GM18511 (cell line): ENCODE data around the gene JKAMP.

Experiments
- ATAC-seq: cut with Tn5 transposase; IDR thresholded peaks from one replicate; pipeline ENCODE4 v1.9.1; 2021; ENCODE audit warnings: mild to moderate bottlenecking, moderate library complexity; ENCODE audit not compliant: unreplicated experiment

The JKAMP gene

DNA sequence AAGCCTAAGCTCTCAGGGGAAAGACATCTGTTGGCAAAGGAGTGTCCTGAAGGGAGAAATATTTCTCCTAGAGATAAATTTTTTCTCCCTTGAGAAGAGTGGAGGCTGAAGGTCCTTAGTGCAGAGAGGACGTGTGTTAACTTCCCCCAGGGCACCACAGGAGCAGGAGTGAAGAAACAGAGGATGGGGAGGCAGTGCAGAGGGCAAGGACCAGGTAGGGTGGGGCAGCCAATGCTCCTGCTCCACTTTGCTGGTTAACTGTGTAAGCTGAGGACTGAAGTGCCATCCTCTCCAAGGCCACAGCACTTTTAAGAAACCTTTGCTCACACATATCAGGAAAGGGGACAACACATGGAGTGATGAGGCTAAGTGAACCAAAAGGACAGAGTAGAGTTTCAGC is 4.2 kb upstream of the JKAMP start:
- no peak for ATAC-seq

DNA sequence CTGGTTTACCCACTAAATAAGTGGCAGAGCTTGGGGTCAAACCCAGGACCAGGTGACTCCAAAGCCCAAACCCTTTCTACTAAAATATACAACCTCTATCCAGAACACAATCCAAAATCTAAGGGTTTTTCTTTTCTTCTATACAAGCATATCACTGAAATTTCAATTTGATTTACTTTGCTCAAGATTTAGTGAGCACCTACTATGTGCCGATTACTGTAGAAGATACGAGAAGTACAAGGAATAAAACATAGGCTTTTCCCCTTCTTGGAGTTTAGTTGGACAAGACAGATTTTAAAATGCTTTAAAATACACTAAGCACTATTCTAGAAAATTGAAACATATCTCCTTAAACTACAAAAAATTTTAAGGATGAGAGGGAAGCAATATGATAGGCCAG is 2.9 kb upstream of the JKAMP start:
- no peak for ATAC-seq

DNA sequence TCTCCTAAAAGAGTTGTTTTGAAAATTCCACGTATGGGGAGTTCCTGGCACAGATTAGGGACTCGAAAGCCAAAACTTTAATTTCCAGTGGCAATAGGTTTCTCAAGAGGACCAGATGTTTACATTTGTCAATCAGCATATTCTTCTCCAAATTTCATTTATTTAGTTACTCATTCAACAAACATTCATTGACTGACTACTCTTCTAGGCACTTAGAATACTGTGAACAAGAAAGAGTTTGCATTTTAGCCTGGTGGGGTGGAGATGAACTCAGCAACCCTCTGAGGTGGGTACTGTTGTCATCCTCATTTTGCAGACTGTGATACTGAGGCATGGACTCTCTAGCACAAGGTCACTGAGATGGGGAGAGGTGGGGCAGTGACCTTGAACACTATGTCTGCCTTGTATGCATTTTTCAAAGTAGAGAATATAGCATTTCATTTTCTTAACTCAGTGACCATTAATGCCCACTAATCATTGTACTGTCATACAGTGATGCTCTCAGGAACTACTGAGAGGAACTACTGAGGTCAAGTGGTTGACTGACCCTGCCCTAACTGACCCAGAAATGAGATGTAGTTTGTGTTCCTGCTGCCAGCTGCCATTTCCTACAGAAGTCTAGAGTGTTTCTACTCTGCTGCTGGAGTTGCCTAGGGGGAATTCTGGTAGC is 2.3 kb upstream of the JKAMP start:
- ATAC-seq = no peak

DNA sequence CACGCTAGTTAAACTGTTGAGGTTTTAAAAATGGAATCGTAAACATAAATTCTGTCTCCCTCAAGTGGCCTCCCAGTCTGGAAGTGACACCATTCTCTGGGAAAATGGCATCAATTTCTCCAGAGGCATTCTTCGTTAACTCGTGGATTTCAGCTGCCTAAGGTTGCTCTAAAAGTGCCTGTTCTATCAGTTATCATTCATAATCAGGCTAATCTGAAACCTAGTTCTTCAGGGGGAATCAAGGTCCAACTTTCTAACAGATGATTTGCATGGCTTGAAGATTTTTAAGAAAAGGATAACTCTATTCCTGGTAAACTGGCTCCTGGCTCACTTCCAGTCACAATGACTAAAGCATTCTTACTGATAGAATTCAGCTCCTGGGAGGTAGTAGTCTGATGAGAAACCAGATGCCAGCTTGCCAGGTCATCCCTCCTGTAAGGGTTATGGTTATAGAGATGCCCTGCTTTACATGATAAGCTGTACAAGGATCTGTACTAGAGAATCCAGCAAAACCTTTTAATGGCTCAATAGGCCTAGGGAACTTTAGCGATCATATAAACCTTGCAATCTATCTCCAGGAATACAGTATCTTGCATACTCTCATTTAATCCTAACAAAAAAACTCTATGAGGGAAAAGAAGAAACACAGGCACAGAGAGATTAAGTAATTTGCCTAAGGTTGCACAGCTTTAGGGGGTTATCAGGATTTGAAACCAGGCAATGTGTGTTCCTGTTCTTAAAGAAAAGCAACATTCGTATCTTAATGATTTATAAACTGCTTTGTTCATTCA is 1.6 kb upstream of the JKAMP start:
- no peak for ATAC-seq

DNA sequence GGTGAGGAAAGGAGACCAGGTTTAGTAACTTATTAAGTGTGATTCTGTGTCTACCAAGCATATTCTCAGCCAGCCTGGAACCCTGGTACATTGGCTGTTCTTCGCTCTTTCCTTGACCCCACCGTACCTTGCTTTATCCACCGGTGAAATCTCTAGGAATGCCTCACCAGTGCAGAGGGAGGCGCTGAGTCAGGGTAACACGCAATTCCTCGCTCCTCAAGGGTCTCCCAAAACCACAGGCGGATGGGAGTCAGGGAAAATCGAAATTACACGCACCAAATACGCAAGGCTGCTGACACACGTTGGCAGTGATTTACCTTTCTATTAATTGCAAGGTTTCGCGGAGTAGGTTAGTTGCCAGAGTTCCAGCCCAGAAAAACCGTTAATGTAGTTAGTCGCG is 954 bp upstream of the JKAMP start:
- no peak for ATAC-seq

DNA sequence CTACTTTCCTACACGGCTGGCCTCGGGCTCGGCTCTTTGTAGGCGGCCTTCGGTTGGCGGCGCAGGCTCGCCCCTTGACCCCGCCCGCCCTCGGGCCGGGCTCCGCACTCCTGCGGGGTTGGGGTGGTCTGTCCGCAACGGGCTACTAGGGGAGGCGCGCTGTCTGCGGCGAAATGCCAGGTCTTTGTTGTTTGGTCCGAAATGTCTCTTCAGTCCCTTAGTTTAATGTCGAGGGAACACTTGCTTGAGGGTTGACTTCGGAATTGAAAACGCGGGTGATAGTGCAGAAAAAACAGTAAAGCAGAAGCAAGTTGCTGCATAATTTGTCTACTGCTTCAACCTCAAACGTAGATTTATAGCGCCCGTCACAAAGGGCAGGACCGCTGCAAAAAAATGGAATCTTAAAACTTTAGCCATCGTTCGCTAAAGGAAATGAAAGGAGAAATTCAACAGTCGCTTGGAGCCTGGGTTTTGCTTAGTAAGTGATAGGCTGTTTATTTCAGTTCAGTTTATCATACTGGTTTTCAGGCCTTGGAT is 390 bp downstream of the JKAMP start:
- peak; percentile 56 for ATAC-seq

DNA sequence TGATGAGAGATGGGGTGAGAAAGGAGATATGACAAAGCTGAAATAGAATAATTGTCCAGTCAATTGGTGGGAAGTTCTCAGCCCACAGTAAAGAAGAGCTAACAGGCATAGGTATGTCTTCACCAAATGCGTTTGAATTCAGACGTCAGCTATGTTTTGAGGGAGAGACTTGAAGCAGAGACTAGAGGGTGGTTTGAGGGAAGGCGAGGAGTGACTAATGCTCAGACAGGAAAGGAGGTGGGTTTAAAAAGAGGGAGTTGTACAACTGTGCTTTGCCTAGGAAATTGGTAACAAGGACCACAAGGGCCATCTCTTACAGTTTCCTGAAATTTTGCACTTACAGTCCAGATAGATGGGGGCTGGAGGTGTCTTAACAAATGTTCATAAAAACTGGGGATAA is 6.4 kb downstream of the JKAMP start:
- ATAC-seq = no peak

DNA sequence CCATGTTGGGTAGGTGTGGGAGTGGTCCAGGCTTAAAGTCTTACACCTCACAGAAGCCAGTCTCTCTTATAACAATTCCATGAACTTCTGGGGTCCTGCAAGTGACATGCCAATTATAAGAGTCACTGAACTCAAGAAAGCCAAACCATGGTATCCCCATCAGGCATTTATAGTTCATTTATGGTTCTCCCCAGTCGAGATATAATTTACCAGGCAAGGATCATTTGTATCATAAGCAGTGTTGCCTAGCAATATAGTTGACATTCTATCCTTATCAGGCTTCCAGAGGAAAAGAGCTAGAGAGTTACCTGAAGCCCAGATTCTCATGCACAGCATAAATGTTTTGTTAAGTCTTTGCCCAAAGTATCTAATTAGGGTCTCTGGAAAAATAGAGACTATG is 8.1 kb downstream of the JKAMP start:
- no peak for ATAC-seq

DNA sequence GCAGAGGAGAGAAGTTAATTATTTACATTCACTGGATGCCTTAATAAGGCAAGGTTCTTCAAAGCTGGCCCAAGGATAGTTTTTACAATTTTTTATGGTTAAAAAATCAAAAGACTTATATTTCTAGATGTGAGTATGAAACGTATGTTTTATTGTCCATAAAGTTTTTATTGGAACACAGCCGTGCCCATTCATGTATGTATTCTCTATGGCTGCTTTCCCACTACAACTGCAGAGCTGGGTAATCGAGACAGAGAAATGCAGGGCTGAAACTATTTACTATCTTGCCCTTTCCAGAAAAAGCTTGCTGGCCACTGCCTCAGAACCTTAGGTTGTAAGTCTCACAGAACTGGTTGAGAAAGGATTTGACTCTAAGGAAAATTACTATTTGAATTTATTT is 16.4 kb downstream of the JKAMP start:
- ATAC-seq = no peak

DNA sequence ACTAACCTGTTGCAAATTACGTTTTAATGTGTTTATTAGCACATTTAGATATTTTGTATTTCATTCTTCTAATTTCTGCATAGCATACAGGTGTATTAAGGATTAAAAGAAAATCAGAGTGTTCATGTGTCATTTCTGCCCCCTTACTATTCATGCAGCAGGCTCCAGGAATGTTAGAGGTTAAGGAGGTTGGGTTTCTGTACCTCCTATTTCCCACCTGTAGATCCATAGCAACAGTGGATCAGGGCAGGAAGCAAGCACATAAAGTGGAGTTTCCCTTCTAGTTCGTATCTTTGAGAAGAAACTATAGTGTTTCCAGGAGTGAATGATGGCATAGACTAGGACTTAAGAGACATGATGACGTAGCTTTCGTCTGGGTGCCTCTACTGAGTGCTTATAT is 18.9 kb downstream of the JKAMP start:
- no peak for ATAC-seq

DNA sequence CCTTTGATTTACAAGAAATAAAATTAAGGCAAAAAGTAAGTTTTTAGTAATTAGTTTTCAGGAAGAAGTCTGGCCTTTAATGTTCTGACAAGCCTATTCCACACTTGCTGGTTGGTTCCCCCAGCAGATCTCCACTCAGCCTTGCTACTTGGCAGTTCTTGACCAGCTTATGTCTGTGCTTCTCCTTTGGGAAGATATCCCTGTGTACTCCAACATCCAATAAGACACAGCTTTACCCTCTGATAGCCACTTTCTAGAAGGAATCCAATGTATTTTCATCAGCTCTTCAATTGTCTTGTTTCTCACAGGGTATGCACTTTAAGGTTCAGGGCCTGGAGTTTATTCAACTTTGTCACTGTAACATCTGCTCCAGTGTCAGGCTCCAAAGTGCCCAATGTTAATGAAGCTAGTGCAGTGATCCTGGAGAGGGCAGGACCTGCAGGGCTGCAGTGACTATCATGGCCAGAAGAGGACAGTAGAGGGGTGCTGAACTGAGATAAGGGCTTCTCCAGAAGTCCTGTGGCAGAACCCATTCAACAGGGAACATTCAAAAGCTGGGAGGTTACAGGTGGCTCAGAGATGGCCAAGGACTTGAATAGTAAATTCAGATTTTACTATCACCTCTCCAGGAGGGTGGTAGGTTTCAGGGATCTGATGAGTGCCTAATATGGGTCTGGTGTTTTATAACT is 22.9 kb downstream of the JKAMP start:
- ATAC-seq = peak; percentile 89

DNA sequence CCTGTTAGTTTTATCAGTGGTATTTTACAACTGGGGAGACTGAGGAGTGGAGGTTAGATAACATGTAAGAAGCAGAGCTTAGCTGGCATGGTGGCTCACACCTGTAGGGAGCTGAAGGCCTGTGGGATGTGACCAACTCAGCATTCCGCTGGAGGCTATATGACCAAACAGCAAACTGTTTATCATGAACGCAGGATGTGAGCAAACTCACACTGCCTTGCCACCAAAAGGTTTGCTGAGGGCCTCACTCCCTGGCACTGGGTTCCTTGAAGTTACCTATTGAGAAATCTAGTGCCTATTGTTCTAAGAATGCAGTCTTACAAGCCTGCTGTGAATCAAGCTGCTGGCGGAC is 23.4 kb downstream of the JKAMP start:
- ATAC-seq = no peak

DNA sequence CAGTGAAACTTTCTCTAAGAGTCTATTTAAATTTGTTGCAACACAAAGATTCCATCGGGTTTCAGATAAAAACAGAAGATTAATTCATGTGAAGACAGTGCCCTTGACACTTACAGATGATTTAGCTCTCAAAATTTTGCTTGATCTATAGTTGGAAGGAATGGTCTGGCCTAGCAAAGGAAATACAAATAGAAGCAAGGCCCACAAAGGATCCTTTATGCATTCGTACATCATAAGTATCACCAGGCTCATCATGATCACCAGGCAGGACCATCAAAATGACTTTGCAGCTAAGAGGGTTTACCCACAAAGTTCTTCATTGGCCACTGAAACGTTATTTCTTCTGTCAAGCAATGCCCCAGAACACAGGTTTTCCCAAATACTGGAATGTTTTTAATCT is 24.8 kb downstream of the JKAMP start:
- ATAC-seq = no peak

DNA sequence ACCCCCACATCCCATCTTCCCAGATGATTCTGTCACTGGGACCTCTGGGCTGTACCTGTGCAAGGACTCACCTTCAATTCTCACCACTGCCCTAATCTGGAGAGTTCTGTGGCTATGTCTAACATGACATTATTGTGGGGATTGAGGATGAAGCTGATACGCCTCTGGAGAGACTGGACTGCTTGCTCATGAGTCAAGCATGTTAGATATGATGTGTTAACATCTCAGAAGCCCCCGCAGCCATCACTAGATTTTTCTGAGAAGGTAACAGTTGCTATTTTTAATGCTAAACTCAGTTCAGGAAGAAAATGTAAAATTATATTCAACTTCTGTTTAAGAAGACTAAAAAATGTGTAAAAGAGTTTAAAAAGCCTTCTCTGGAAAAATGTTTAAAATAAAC is 25.7 kb downstream of the JKAMP start:
- ATAC-seq = no peak

DNA sequence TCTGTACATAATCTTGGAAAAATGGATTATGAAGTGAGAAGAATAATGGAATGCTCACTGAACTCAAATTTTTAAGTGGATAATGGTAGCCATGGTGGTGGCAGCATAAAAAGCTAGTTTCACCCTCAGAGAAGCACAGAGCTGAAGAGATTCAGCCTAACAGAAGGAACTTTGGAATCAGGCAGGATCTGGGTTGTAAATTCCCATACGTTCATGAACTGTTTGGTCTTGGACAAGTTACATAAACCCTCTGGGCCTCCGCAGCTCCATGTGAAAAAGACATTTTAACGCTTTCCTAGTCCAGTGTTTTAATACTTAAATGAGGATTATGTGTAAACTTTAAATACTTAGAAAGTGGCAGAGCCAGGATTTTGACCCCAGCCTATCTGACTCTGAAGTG is 26.6 kb downstream of the JKAMP start:
- no peak for ATAC-seq

DNA sequence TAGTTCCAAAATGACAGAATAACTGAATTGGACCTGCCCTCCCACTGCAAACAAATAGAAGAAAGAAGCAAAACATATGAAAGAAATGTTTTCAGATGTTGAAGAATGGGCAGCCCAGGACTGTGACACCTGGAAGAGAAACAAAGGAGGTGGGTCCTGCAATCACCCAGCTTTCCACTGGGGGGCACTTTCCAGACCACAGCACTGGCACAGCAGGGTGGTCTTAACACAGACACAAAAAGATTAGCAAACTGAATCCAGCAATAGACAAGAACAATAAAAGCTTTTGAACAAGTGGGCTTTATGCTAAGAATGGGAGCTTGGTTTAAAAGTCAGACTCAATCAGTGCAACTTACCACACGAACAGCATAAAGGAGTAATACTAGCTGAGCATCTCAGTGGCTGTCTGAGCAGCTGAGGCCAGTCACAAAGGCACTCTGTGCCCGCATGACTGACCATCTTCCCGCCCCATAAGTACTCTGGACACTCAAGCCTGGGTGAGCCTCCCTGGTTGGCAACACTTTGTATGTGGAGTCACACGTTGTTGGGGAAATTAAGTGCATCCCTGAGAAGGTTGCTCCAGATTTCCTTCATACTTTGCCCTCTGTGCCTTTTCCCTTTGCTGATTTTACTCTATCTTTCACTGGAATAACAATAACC is 27.7 kb downstream of the JKAMP start:
- ATAC-seq = no peak

DNA sequence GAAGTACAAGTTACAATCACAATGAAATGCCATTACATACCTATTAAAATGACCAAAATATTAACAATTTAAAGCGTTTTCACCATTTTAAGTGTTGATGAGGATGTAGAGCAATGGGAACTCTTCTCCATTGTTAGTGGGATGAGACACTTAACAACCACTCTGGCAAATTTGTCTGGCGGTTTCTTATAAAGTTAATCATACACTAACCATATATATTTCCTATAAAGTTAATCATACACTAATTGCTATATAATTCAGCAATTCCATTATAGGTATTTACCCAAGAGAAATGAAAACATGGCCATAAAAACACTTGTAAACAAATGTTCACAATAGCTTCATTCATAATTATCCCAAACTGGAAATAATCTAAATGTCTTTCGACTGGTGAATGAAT is 35.9 kb downstream of the JKAMP start:
- no peak for ATAC-seq

DNA sequence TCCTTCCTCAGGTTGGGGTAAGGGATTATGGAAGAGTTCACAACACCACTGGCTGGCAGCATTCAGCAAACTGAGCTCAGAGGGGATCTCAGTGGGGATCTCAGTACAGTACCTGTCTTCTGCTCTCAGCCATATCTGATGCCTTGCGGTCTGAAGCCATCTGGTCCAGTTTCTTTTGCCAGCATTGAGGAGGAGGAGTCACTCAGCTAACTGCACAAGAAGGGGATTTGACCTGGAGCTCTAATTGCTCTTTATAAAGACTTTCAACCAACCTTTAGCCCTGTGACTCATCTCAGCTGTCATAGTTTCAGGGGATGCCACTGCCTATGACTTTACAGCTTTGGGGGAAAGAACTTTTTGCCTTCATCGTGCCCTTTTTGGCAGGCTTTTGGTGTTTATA is 44.9 kb downstream of the JKAMP start:
- no peak for ATAC-seq

DNA sequence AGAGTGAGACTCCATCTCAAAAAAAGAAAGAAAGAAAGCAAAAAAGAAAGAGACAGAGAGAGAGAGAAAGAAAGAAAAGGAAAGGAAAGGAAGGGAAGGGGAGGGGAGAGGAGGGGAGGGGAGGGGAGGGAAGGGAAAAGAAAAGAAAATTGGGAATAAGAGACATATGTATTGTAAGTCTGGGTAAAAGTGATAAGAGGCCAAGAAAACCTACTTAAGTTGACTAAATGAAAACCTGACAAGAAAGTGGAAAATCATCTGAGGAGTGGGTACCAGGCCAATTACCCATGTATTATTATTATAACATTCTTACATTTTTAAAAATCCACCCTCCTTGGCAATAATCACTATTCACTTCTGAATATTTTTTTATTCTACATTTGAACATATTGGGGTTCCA is 46.0 kb downstream of the JKAMP start:
- no peak for ATAC-seq

DNA sequence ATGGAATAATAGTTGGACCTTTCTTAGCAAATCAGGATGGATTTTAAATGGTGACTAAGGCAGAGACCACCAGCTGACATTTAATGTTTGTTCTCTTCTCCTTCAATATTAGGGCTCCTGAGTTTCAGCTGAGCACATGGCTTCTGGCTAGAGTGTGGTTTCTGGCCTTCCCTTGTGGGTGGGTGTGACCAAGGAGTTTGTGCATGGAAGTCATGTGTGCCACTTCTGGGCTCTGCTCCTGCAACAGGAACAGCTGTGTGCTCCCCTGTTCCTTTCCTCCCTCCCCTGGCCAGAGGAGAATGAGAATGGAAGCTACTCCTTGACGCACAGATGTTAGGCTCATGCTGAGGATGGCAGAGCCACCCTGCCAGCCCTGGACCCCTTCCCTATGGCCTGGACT is 48.1 kb downstream of the JKAMP start:
- no peak for ATAC-seq

DNA sequence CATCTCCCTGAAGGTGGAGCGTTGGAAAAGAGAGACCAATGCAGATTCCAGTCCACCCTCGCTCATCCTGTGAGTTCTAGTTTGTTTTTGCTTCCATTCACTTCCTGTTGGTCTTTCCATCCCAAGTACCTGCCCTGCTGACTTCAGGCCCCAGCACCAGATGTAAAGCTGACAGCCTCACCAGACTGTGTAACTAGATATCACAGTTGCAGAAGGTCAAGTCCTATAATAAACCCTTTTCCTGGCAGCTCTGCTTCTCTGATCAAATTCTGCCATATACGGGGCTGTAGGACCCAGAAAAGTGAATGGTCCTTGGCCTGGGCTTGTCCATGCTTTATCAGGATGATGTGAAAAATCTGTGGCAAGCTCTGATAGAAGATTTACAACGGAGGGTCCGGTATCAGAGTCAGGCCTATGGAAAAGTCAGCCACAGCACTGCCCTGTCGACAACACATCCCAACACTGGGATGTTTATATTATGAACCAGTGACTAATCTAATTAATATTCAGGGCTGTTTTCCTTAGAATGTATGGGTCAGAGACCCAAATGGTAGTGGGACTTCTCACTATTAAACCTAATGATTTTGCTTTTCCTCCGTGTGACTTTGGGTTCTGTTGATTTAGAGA is 50.2 kb downstream of the JKAMP start:
- ATAC-seq = no peak
